SU-DHL-6 (cell line): ENCODE measurements around the gene ANKRD34A.
A peak's percentile ranks its signal among the peaks of the same experiment; 100 is the strongest.

Experiments used
- H2AFZ ChIP-seq: fragments of 200-600 bp; sonication (generic); 2 replicates; pipeline ENCODE4 v1.6.1; 2014; ENCODE audit warnings: low read depth, mild to moderate bottlenecking, moderate library complexity, mixed read lengths, antibody characterized with exemption, low read length; ENCODE audit not compliant: severe bottlenecking
- H3F3A ChIP-seq: fragments of 200-600 bp; shearing (Covaris generic); 2 replicates; pipeline ENCODE4 v1.6.0; 2016; ENCODE audit warnings: antibody characterized with exemption, mild to moderate bottlenecking; ENCODE audit not compliant: insufficient read depth
- H3K27ac ChIP-seq: fragments of 200-600 bp; sonication (generic); 2 replicates; pipeline ENCODE4 v1.5.1; 2016; ENCODE audit warnings: low read depth, mild to moderate bottlenecking, low read length, moderate library complexity, mixed read lengths
- H3K27me3 ChIP-seq: fragments of 200-600 bp; sonication (generic), shearing (Covaris generic); 2 replicates; pipeline ENCODE4 v1.6.0; 2014; ENCODE audit warnings: mild to moderate bottlenecking, low read length
- H3K36me3 ChIP-seq: fragments of 200-600 bp; sonication (generic); 2 replicates; pipeline ENCODE4 v1.6.1; 2014; ENCODE audit warnings: mild to moderate bottlenecking, low read length, mixed read lengths
- H3K4me2 ChIP-seq: fragments of 300-600, 200-600 bp; shearing (Covaris generic), sonication (generic); 2 replicates; pipeline ENCODE4 v1.6.0; 2014; ENCODE audit warnings: low read length, low read depth, mild to moderate bottlenecking; ENCODE audit not compliant: poor library complexity, severe bottlenecking
- H3K4me3 ChIP-seq: fragments of 200-600 bp; sonication (generic); 2 replicates; pipeline ENCODE4 v1.5.1; 2014; ENCODE audit warnings: antibody characterized with exemption, low read length, mild to moderate bottlenecking, mixed read lengths; ENCODE audit not compliant: insufficient read depth, poor library complexity, severe bottlenecking
- H3K79me2 ChIP-seq: fragments of 200-600 bp; sonication (generic); 2 replicates; pipeline ENCODE4 v1.6.1; 2014; ENCODE audit warnings: mild to moderate bottlenecking, low read length, moderate library complexity; ENCODE audit not compliant: insufficient read depth
- H3K9ac ChIP-seq: fragments of 200-600 bp; sonication (generic); 2 replicates; pipeline ENCODE4 v1.7.0; 2014; ENCODE audit warnings: mild to moderate bottlenecking, low read length
- H3K9me2 ChIP-seq: fragments of 200-600 bp; sonication (generic); replicated peaks from 2 replicates; pipeline ENCODE4 v1.6.1; 2014; ENCODE audit warnings: low read length; ENCODE audit not compliant: insufficient read depth
- H3K9me3 ChIP-seq: fragments of 200-600 bp; sonication (generic); 2 replicates; pipeline ENCODE4 v1.6.1; 2014; ENCODE audit warnings: low read length, mixed read lengths; ENCODE audit not compliant: insufficient read depth
- H4K20me1 ChIP-seq: fragments of 200-600 bp; sonication (generic); 2 replicates; pipeline ENCODE4 v1.6.1; 2014; ENCODE audit warnings: low read depth, mild to moderate bottlenecking, antibody characterized with exemption, low read length, moderate library complexity, mixed read lengths
- EZH2phosphoT487 ChIP-seq: fragments of 200-600 bp; sonication (generic), shearing (Covaris generic); conservative IDR thresholded peaks from 2 replicates; pipeline ENCODE4 v1.6.1; 2018; ENCODE audit warnings: mild to moderate bottlenecking, antibody characterized with exemption, low read length, moderate library complexity, mixed read lengths
- TF ChIP-seq, protein P1 (sequence below): fragments of 200-600 bp; sonication (generic); IDR thresholded peaks from one replicate; pipeline ENCODE4 v1.5.1; 2017; ENCODE audit warnings: antibody characterized with exemption, mild to moderate bottlenecking, low read length, moderate library complexity; ENCODE audit not compliant: insufficient read depth, poor library complexity, severe bottlenecking

ANKRD34A gene

GRCh38 chr1:145996433-145997015 lies 32.1 kb upstream of the ANKRD34A start, which contains the start of gene TXNIP:
Gene TXNIP (minus strand): TSS chr1:145996579. CDS start chr1:145996266, 313 bp downstream.
- Histone ChIP-seq H3K27me3 (no peaks in the 10 kb centered on the region), H3K9ac (peak within 1 kb of the TSS; percentile 94), H3K79me2 (peaks cover 14% of the 10 kb centered on the region), H3K36me3 (peaks cover 26% of the 10 kb centered on the region), H2AFZ (peak within 1 kb of the TSS; percentile 87), H3K9me3 (no peaks in the 10 kb centered on the region), H3K9me2 (no peaks in the 10 kb centered on the region), H3F3A (peaks cover 56% of the 10 kb centered on the region), H3K4me3 (peak within 1 kb of the TSS; percentile 99), H3K4me2 (peak within 1 kb of the TSS; percentile 90), H3K27ac (peak within 1 kb of the TSS; percentile 80), H4K20me1 (peaks cover 5% of the 10 kb centered on the region; the same call in 1 of the 2 replicates)
- TF ChIP-seq EZH2phosphoT487, result no peak
- TF ChIP-seq, protein P1, sequence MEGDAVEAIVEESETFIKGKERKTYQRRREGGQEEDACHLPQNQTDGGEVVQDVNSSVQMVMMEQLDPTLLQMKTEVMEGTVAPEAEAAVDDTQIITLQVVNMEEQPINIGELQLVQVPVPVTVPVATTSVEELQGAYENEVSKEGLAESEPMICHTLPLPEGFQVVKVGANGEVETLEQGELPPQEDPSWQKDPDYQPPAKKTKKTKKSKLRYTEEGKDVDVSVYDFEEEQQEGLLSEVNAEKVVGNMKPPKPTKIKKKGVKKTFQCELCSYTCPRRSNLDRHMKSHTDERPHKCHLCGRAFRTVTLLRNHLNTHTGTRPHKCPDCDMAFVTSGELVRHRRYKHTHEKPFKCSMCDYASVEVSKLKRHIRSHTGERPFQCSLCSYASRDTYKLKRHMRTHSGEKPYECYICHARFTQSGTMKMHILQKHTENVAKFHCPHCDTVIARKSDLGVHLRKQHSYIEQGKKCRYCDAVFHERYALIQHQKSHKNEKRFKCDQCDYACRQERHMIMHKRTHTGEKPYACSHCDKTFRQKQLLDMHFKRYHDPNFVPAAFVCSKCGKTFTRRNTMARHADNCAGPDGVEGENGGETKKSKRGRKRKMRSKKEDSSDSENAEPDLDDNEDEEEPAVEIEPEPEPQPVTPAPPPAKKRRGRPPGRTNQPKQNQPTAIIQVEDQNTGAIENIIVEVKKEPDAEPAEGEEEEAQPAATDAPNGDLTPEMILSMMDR, result no peak

- peak overlapping the region; percentile 90 for H3K4me2 ChIP-seq
Observed at GRCh38 chr1:145995964-145996432, 31.6 kb upstream of the ANKRD34A start.

DNA sequence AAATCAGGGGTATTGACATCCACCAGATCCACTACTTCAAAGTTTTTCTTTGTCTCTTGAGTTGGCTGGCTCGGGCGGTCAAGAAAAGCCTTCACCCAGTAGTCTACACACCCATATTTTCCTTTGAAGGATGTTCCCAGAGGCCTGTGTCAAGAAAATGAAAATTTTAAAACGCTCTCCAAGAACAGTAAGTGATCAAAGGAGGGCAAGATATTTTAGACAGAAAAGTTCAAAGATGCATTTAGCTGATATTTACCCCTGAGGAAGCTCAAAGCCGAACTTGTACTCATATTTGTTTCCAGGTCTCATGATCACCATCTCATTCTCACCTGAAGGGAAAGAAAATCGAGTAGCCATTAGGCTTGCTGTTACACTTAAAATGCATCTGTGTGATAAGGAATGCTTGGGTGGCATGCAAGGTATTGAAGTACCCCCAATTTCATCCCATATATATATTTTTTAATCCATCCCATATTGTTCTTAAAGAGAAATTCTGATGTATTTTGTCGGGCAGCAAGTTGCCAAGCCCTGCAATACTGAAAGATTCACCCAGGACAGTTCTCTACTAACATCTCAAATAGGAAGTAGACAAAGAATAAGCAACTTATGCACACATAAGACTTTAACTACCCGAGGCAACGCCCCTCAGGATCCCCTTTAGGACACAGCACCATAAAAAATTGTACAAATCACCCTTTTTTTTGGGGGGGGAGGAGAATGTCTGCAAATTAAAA lies 30.9 kb upstream of the ANKRD34A start:
- Histone ChIP-seq H3K9me2 (no peaks in the 10 kb centered on the region), H3K79me2 (peaks cover 14% of the 10 kb centered on the region), H3K4me3 (peak overlapping the region; percentile 99), H4K20me1 (peaks cover 5% of the 10 kb centered on the region; the same call in 1 of the 2 replicates), H3K36me3 (peaks cover 26% of the 10 kb centered on the region), H2AFZ (no peak overlapping the region), H3K9ac (peak overlapping the region; percentile 94), H3F3A (peaks cover 59% of the 10 kb centered on the region), H3K9me3 (no peaks in the 10 kb centered on the region), H3K4me2 (peak overlapping the region; percentile 90), H3K27me3 (no peaks in the 10 kb centered on the region), H3K27ac (peak overlapping the region; percentile 80)
- no peak for TF ChIP-seq EZH2phosphoT487
- TF ChIP-seq, protein P1, result no peak

More at GRCh38 chr1:145995964-145996432, 31.6 kb upstream of the ANKRD34A start:
- H3K79me2 ChIP-seq, result peaks cover 14% of the 10 kb centered on the region
- H3K27me3 ChIP-seq, result no peaks in the 10 kb centered on the region
- H4K20me1 ChIP-seq, result peaks cover 5% of the 10 kb centered on the region; the same call in 1 of the 2 replicates
- TF ChIP-seq EZH2phosphoT487, result no peak
- TF ChIP-seq, protein P1, result no peak
- peak overlapping the region; percentile 99 for H3K4me3 ChIP-seq
- no peaks in the 10 kb centered on the region for H3K9me3 ChIP-seq
- no peak overlapping the region for H2AFZ ChIP-seq
- H3K27ac ChIP-seq, result peak overlapping the region; percentile 80
- peaks cover 59% of the 10 kb centered on the region for H3F3A ChIP-seq
- no peaks in the 10 kb centered on the region for H3K9me2 ChIP-seq
- H3K9ac ChIP-seq, result peak overlapping the region; percentile 94
- H3K36me3 ChIP-seq, result peaks cover 26% of the 10 kb centered on the region
